ENCODE measurements around the gene ETV3. TPM values are rescaled to one million over a fixed set of nuclear protein-coding genes. Genes with fewer than 3 reads are reported as not detected.
A peak's percentile ranks its signal among the peaks of the same experiment; 100 is the strongest.

The ETV3 gene
- total and polyA plus RNA-seq, 2 of the 13 experiments (the other 11 are each of a cell fraction or from before 2014, with no cell fraction given) = 4.2 to 5.8 TPM

- TF ChIP-seq MAFK (conservative IDR thresholded peaks at IDR 0.05 in 1 of 2, IDR thresholded peaks at IDR 0.05 in 1 of 2; ENCODE audit: low read length in 2 of 2) (no peak), ZNF20 (CRISPR knock-in tag; IDR thresholded peaks at IDR 0.05) (0 out of 2 replicates have a peak, but pooled peaks have one; percentile 47), TBX2 (CRISPR knock-in tag; IDR thresholded peaks at IDR 0.05; ENCODE audit: borderline replicate concordance) (no peak; the same call in 1 of the 2 replicates), ZNF10 (CRISPR knock-in tag; IDR thresholded peaks at IDR 0.05; ENCODE audit: borderline replicate concordance, low read depth) (no peak), ZNF512 (CRISPR knock-in tag; IDR thresholded peaks at IDR 0.05) (no peak), FOXA3 (CRISPR knock-in tag; IDR thresholded peaks at IDR 0.05) (0 out of 2 replicates have a peak, but pooled peaks have one; percentile 30), HMGXB4 (CRISPR knock-in tag; IDR thresholded peaks at IDR 0.05; ENCODE audit: borderline replicate concordance in 1 of 2, low read depth in 1 of 2) (peak; percentile 80 to 87; a peak in 2 of 4 replicates), ZBTB3 (CRISPR knock-in tag; IDR thresholded peaks at IDR 0.05; ENCODE audit: borderline replicate concordance, low read depth) (no peak; the same call in 1 of the 2 replicates), ZNF276 (CRISPR knock-in tag; IDR thresholded peaks at IDR 0.05; ENCODE audit: low read depth) (no peak), REXO4 (CRISPR knock-in tag; IDR thresholded peaks at IDR 0.05; ENCODE audit: borderline replicate concordance) (no peak), POGZ (CRISPR knock-in tag; IDR thresholded peaks at IDR 0.05) (peak; percentile 70), CSRNP2 (CRISPR knock-in tag; conservative IDR thresholded peaks at IDR 0.05; ENCODE audit: low read depth) (no peak), ZBED4 (CRISPR knock-in tag; IDR thresholded peaks at IDR 0.05; ENCODE audit: borderline replicate concordance) (peak; percentile 91; the same call in 1 of the 2 replicates), ZNF615 (CRISPR knock-in tag; IDR thresholded peaks at IDR 0.05; ENCODE audit: borderline replicate concordance) (no peak), ZNF782 (CRISPR knock-in tag; IDR thresholded peaks at IDR 0.05; ENCODE audit: borderline replicate concordance) (no peak)
Measured at GRCh38 chr1:157138220-157139051, at the start of gene ETV3 (continued).
